HepG2 (cell line): ENCODE data around the gene OR4D9. TPM values are rescaled to one million over a fixed set of nuclear protein-coding genes. Genes with fewer than 3 reads are reported as not detected.

Experiments
- MYNN ChIP-seq: sonication (generic); formaldehyde crosslinking; IDR thresholded peaks from 2 replicates; pipeline ENCODE4 v1.4.0; 2020; ENCODE audit warnings: mild to moderate bottlenecking, low read depth, missing genetic modification reagents
- NCOA1 ChIP-seq: sonication (generic); formaldehyde crosslinking; IDR thresholded peaks from 2 replicates; pipeline ENCODE4 v1.9.0; 2021; ENCODE audit warnings: missing genetic modification reagents
- THYN1 ChIP-seq: sonication (generic); formaldehyde crosslinking; IDR thresholded peaks from 2 replicates; pipeline ENCODE4 v1.8.1; 2023; ENCODE audit warnings: low read depth, mild to moderate bottlenecking, moderate library complexity, missing genetic modification reagents, borderline replicate concordance
- ZNF225 ChIP-seq: sonication (generic); formaldehyde crosslinking; IDR thresholded peaks from 2 replicates; pipeline ENCODE4 v1.4.0; 2020; ENCODE audit warnings: mild to moderate bottlenecking, missing genetic modification reagents
- ZNF724P ChIP-seq: sonication (generic); formaldehyde crosslinking; IDR thresholded peaks from 2 replicates; pipeline ENCODE4 v1.8.0; 2022; ENCODE audit warnings: missing genetic modification reagents, borderline replicate concordance
- ZSCAN12 ChIP-seq: sonication (generic); formaldehyde crosslinking; IDR thresholded peaks from 2 replicates; pipeline ENCODE4 v1.9.0; 2021; ENCODE audit warnings: mild to moderate bottlenecking, missing genetic modification reagents
- polyA plus RNA-seq, 8 experiments: library from polyadenylated mRNA; depleted of rRNA in 3 of 8; stranded (reverse) in 7 of 8; unstranded in 1 of 8; fragments of >200 nt; fragmentation: Illumina TruSeq in 4 of 8; extraction: Trizol in 4 of 8; gene quantifications; 2 replicates each; pipeline versions ENCODE4 v1.2.1 to v1.2.3, GENCODE V29; 2011 to 2016; ENCODE audit warnings: low read depth in 4 of 8, missing spikeins in 1 of 8, mixed read lengths in 1 of 8; ENCODE audit not compliant: insufficient read depth in 1 of 8
- total RNA-seq, 5 experiments: library from RNA; depleted of rRNA; stranded (reverse); fragments of >200 nt; fragmentation: Illumina TruSeq; extraction: Trizol; gene quantifications; 2 replicates each; pipeline ENCODE4 v1.2.3, GENCODE V29; 2016; ENCODE audit warnings: low read depth in 1 of 5
- TF ChIP-seq, protein P1 (sequence below), 2 experiments: fragments of 450-650 bp in 1 of 2; sonication (generic) in 1 of 2; formaldehyde crosslinking in 1 of 2; IDR thresholded peaks; 2 replicates each; pipeline versions ENCODE4 v1.6.1 to v1.8.0; 2016 to 2022; ENCODE audit warnings: antibody characterized with exemption in 1 of 2, mild to moderate bottlenecking in 1 of 2, missing genetic modification reagents in 1 of 2

OR4D9 gene
- total and polyA plus RNA-seq, 2 of the 13 experiments (the other 11 are each of a cell fraction or from before 2014, with no cell fraction given): not detected

DNA sequence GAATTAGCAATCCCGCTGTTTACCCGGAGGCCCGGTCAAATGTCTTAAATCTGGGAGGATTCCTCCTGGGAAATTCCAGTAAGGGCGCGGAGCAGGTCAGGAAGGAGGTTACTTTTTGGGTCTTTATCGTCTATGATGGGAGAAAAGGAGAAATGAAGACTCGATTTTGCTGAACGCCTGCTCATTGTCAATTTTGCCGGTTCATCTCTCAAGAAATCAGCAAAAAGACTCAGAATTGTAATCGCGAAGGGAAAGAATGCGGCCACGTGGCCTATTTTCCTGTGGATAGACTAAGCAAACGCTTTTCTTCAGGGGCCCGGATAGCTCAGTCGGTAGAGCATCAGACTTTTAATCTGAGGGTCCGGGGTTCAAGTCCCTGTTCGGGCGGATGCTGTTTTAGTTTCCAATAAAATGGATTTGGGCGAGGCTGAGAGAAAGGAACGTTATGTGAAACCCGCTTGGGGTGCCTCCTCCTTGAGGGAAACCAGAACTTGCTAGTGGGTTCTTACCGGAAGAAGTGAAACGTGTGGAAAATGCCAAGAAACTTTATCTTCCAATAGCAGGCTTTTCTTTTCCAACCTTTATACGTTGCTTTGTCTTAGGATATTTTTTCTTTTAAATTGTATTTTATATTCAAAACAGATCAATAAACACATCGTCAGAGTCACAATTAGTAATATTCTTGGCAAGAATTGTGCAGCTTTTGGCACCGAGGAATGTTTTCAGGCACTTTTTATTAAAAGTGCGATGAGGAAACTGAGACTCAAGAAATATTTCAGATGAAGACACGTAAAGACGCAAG lies 45.0 kb downstream of the OR4D9 start (continued):
- TF ChIP-seq, protein P1, sequence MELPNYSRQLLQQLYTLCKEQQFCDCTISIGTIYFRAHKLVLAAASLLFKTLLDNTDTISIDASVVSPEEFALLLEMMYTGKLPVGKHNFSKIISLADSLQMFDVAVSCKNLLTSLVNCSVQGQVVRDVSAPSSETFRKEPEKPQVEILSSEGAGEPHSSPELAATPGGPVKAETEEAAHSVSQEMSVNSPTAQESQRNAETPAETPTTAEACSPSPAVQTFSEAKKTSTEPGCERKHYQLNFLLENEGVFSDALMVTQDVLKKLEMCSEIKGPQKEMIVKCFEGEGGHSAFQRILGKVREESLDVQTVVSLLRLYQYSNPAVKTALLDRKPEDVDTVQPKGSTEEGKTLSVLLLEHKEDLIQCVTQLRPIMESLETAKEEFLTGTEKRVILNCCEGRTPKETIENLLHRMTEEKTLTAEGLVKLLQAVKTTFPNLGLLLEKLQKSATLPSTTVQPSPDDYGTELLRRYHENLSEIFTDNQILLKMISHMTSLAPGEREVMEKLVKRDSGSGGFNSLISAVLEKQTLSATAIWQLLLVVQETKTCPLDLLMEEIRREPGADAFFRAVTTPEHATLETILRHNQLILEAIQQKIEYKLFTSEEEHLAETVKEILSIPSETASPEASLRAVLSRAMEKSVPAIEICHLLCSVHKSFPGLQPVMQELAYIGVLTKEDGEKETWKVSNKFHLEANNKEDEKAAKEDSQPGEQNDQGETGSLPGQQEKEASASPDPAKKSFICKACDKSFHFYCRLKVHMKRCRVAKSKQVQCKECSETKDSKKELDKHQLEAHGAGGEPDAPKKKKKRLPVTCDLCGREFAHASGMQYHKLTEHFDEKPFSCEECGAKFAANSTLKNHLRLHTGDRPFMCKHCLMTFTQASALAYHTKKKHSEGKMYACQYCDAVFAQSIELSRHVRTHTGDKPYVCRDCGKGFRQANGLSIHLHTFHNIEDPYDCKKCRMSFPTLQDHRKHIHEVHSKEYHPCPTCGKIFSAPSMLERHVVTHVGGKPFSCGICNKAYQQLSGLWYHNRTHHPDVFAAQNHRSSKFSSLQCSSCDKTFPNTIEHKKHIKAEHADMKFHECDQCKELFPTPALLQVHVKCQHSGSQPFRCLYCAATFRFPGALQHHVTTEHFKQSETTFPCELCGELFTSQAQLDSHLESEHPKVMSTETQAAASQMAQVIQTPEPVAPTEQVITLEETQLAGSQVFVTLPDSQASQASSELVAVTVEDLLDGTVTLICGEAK (IDR thresholded peaks at IDR 0.05): no peak
- TF ChIP-seq, protein P1 (CRISPR knock-in tag; IDR thresholded peaks at IDR 0.05): no peak
- TF ChIP-seq ZNF724P (no peak), ZNF225 (no peak), NCOA1 (CRISPR knock-in tag) (no peak), THYN1 (CRISPR knock-in tag) (no peak), MYNN (CRISPR knock-in tag) (no peak), ZSCAN12 (no peak)
